Karpas-422 (cell line): ENCODE data around the gene FMN1. TPM values are rescaled to one million over a fixed set of nuclear protein-coding genes. Genes with fewer than 3 reads are reported as not detected.

Experiments
- DNase-seq: peaks from one replicate; pipeline ENCODE4 v3.0.0-alpha.2; 2015
- H2AFZ ChIP-seq: fragments of 200-600 bp; sonication (generic); 2 replicates; pipeline ENCODE4 v1.6.1; 2014; ENCODE audit warnings: antibody characterized with exemption, low read length, mixed read lengths
- H3K27ac ChIP-seq: fragments of 200-600 bp; sonication (generic); 2 replicates; pipeline ENCODE4 v1.5.1; 2014; ENCODE audit warnings: mild to moderate bottlenecking, low read length, moderate library complexity
- H3K27me3 ChIP-seq: fragments of 200-600 bp; sonication (generic); 2 replicates; pipeline ENCODE4 v1.6.1; 2014; ENCODE audit warnings: low read length, mixed read lengths
- H3K36me3 ChIP-seq: fragments of 200-600 bp; sonication (generic); 2 replicates; pipeline ENCODE4 v1.6.1; 2014; ENCODE audit warnings: low read length, mixed read lengths; ENCODE audit not compliant: insufficient read depth
- H3K4me1 ChIP-seq: fragments of 200-600 bp; sonication (generic); 2 replicates; pipeline ENCODE4 v1.6.1; 2014; ENCODE audit warnings: mild to moderate bottlenecking, low read length, mixed read lengths
- H3K4me2 ChIP-seq: fragments of 200-600 bp; sonication (generic); 2 replicates; pipeline ENCODE4 v1.6.1; 2014; ENCODE audit warnings: low read length, low read depth, mild to moderate bottlenecking; ENCODE audit not compliant: poor library complexity, severe bottlenecking
- H3K4me3 ChIP-seq: fragments of 200-600 bp; sonication (generic); 2 replicates; pipeline ENCODE4 v1.5.1; 2014; ENCODE audit warnings: mild to moderate bottlenecking, antibody characterized with exemption, low read length, mixed read lengths
- H3K79me2 ChIP-seq: fragments of 200-600 bp; sonication (generic); 2 replicates; pipeline ENCODE4 v1.6.1; 2014; ENCODE audit warnings: mild to moderate bottlenecking, low read length, mixed read lengths
- H3K9ac ChIP-seq: fragments of 200-600 bp; sonication (generic); 2 replicates; pipeline ENCODE4 v1.6.0; 2014; ENCODE audit warnings: low read length
- H3K9me2 ChIP-seq: fragments of 200-600 bp; sonication (generic), shearing (Covaris generic); replicated peaks from 2 replicates; pipeline ENCODE4 v1.6.0; 2014; ENCODE audit warnings: mild to moderate bottlenecking, low read length, moderate library complexity; ENCODE audit not compliant: insufficient read depth
- H3K9me3 ChIP-seq: fragments of 300-700, 200-600 bp; sonication (generic); 2 replicates; pipeline ENCODE4 v1.6.1; 2014; ENCODE audit warnings: low read length, mixed read lengths
- H4K20me1 ChIP-seq: fragments of 200-600 bp; sonication (generic); 2 replicates; pipeline ENCODE4 v1.6.1; 2014; ENCODE audit warnings: mild to moderate bottlenecking, antibody characterized with exemption, low read length, low read depth; ENCODE audit not compliant: insufficient read depth
- total RNA-seq: library from RNA; depleted of rRNA; stranded (reverse); fragments of >200 nt; shearing (Covaris generic); gene quantifications from 2 replicates; pipeline ENCODE4 v1.2.3, GENCODE V29; 2014; ENCODE audit warnings: low replicate concordance

FMN1 gene
- total RNA-seq, 1 experiment from 2014 or later = 1.1 TPM

GRCh38 chr15:32819448-32819847 lies 375.1 kb downstream of the FMN1 start:
- Histone ChIP-seq H3K36me3 (no peaks in the 10 kb centered on the region), H2AFZ (no peak overlapping the region)

GRCh38 chr15:32818758-32819447 lies 375.6 kb downstream of the FMN1 start:
- Histone ChIP-seq H3K79me2 (no peaks in the 10 kb centered on the region), H3K36me3 (no peaks in the 10 kb centered on the region), H3K27ac (no peak overlapping the region), H3K4me1 (no peaks in the 10 kb centered on the region), H2AFZ (no peak overlapping the region), H3K4me3 (no peak overlapping the region), H3K9ac (no peak overlapping the region), H3K9me2 (no peaks in the 10 kb centered on the region), H3K4me2 (no peak overlapping the region), H3K9me3 (no peaks in the 10 kb centered on the region), H3K27me3 (no peaks in the 10 kb centered on the region), H4K20me1 (no peaks in the 10 kb centered on the region)
- no peak for DNase-seq

More at GRCh38 chr15:32819448-32819847, 375.1 kb downstream of the FMN1 start:
- no peaks in the 10 kb centered on the region for H3K9me2 ChIP-seq
- H3K4me1 ChIP-seq = no peaks in the 10 kb centered on the region
- no peak overlapping the region for H3K9ac ChIP-seq
- no peaks in the 10 kb centered on the region for H3K79me2 ChIP-seq
- H3K9me3 ChIP-seq = no peaks in the 10 kb centered on the region
- H3K27me3 ChIP-seq = no peaks in the 10 kb centered on the region
- H3K27ac ChIP-seq = no peak overlapping the region
- H3K4me3 ChIP-seq = no peak overlapping the region
- no peaks in the 10 kb centered on the region for H4K20me1 ChIP-seq
- DNase-seq = no peak
- H3K4me2 ChIP-seq = no peak overlapping the region

GRCh38 chr15:32817577-32817976 lies 376.9 kb downstream of the FMN1 start:
- H2AFZ ChIP-seq = no peak overlapping the region
- no peaks in the 10 kb centered on the region for H3K36me3 ChIP-seq
- no peaks in the 10 kb centered on the region for H3K9me2 ChIP-seq
- H3K27me3 ChIP-seq = no peaks in the 10 kb centered on the region
- H3K9me3 ChIP-seq = no peaks in the 10 kb centered on the region
- H3K4me2 ChIP-seq = no peak overlapping the region
- H3K79me2 ChIP-seq = no peaks in the 10 kb centered on the region
- no peaks in the 10 kb centered on the region for H3K4me1 ChIP-seq
- no peak overlapping the region for H3K4me3 ChIP-seq
- no peaks in the 10 kb centered on the region for H4K20me1 ChIP-seq
- no peak overlapping the region for H3K9ac ChIP-seq
- no peak overlapping the region for H3K27ac ChIP-seq
- no peak for DNase-seq

- DNase-seq = no peak
- Histone ChIP-seq H3K27ac (no peak overlapping the region), H3K79me2 (no peaks in the 10 kb centered on the region), H3K9me3 (no peaks in the 10 kb centered on the region), H4K20me1 (no peaks in the 10 kb centered on the region), H3K4me2 (no peak overlapping the region), H3K36me3 (no peaks in the 10 kb centered on the region), H3K9me2 (no peaks in the 10 kb centered on the region), H3K27me3 (no peaks in the 10 kb centered on the region), H2AFZ (no peak overlapping the region), H3K4me3 (no peak overlapping the region), H3K4me1 (no peaks in the 10 kb centered on the region), H3K9ac (no peak overlapping the region)
Measured at GRCh38 chr15:32807331-32807730, 387.2 kb downstream of the FMN1 start.

GRCh38 chr15:32803631-32804030 lies 390.9 kb downstream of the FMN1 start:
- Histone ChIP-seq H3K9me3 (no peaks in the 10 kb centered on the region), H3K4me2 (no peak overlapping the region), H3K9me2 (no peaks in the 10 kb centered on the region), H3K27ac (no peak overlapping the region), H3K9ac (no peak overlapping the region), H3K27me3 (no peaks in the 10 kb centered on the region), H3K79me2 (no peaks in the 10 kb centered on the region), H3K36me3 (no peaks in the 10 kb centered on the region), H3K4me3 (no peak overlapping the region), H2AFZ (no peak overlapping the region), H3K4me1 (no peaks in the 10 kb centered on the region), H4K20me1 (no peaks in the 10 kb centered on the region)
- DNase-seq = no peak

- H2AFZ ChIP-seq = no peak overlapping the region
- no peaks in the 10 kb centered on the region for H3K4me1 ChIP-seq
- H3K9me2 ChIP-seq = no peaks in the 10 kb centered on the region
- DNase-seq = no peak
- H3K4me3 ChIP-seq = no peak overlapping the region
- no peaks in the 10 kb centered on the region for H4K20me1 ChIP-seq
- H3K9ac ChIP-seq = no peak overlapping the region
- H3K27me3 ChIP-seq = no peaks in the 10 kb centered on the region
- no peaks in the 10 kb centered on the region for H3K79me2 ChIP-seq
- H3K4me2 ChIP-seq = no peak overlapping the region
- no peaks in the 10 kb centered on the region for H3K9me3 ChIP-seq
- no peak overlapping the region for H3K27ac ChIP-seq
- H3K36me3 ChIP-seq = no peaks in the 10 kb centered on the region
Measured at GRCh38 chr15:32802286-32802936, 392.1 kb downstream of the FMN1 start.

GRCh38 chr15:32799936-32800535 lies 394.5 kb downstream of the FMN1 start:
- Histone ChIP-seq H3K9me3 (no peaks in the 10 kb centered on the region), H3K79me2 (no peaks in the 10 kb centered on the region), H3K27me3 (no peaks in the 10 kb centered on the region), H3K9ac (no peak overlapping the region), H3K4me2 (no peak overlapping the region), H3K4me1 (no peaks in the 10 kb centered on the region), H3K4me3 (no peak overlapping the region), H4K20me1 (no peaks in the 10 kb centered on the region), H3K27ac (no peak overlapping the region), H3K9me2 (no peaks in the 10 kb centered on the region), H3K36me3 (no peaks in the 10 kb centered on the region), H2AFZ (no peak overlapping the region)
- DNase-seq = no peak

- H3K79me2 ChIP-seq = no peaks in the 10 kb centered on the region
- no peak overlapping the region for H3K4me2 ChIP-seq
- H3K27ac ChIP-seq = no peak overlapping the region
- no peak for DNase-seq
- no peak overlapping the region for H3K9ac ChIP-seq
- H3K36me3 ChIP-seq = no peaks in the 10 kb centered on the region
- H3K4me3 ChIP-seq = no peak overlapping the region
- H3K4me1 ChIP-seq = no peaks in the 10 kb centered on the region
- H4K20me1 ChIP-seq = no peaks in the 10 kb centered on the region
- H3K9me2 ChIP-seq = no peaks in the 10 kb centered on the region
- no peaks in the 10 kb centered on the region for H3K27me3 ChIP-seq
- H2AFZ ChIP-seq = no peak overlapping the region
- no peaks in the 10 kb centered on the region for H3K9me3 ChIP-seq
Measured at GRCh38 chr15:32796856-32797255, 397.7 kb downstream of the FMN1 start.
